HG03064 (cell line): Measurements from ENCODE around the gene PPM1L.

Experiments used
- ATAC-seq: cut with Tn5 transposase; IDR thresholded peaks from one replicate; pipeline ENCODE4 v1.9.1; 2021; ENCODE audit warnings: low read depth; ENCODE audit not compliant: unreplicated experiment

PPM1L gene

GRCh38 chr3:161025911-161026310 lies 269.9 kb downstream of the PPM1L start:
- no peak for ATAC-seq

- ATAC-seq: no peak
These were observed 270.8 kb downstream of the PPM1L start for GRCh38 chr3:161026612-161027510.

- no peak for ATAC-seq
These were observed 272.6 kb downstream of the PPM1L start for GRCh38 chr3:161028555-161029153.

- ATAC-seq: no peak
These were observed 275.1 kb downstream of the PPM1L start for GRCh38 chr3:161031134-161031533.

- ATAC-seq: peak; percentile 78
These were observed 279.0 kb downstream of the PPM1L start for GRCh38 chr3:161034913-161035550.

- ATAC-seq: no peak
These were observed 279.7 kb downstream of the PPM1L start for GRCh38 chr3:161035711-161036110.

- no peak for ATAC-seq
These were observed 282.7 kb downstream of the PPM1L start for GRCh38 chr3:161038725-161039124.

- ATAC-seq: no peak
These were observed 286.0 kb downstream of the PPM1L start for GRCh38 chr3:161042023-161042501.

GRCh38 chr3:161043336-161044035 lies 287.5 kb downstream of the PPM1L start:
- peak; percentile 90 for ATAC-seq

- ATAC-seq: no peak
These were observed 293.7 kb downstream of the PPM1L start for GRCh38 chr3:161049683-161050248.

GRCh38 chr3:161050935-161051334 lies 294.9 kb downstream of the PPM1L start:
- no peak for ATAC-seq

GRCh38 chr3:161051856-161052255 lies 295.8 kb downstream of the PPM1L start:
- no peak for ATAC-seq

- no peak for ATAC-seq
These were observed 299.0 kb downstream of the PPM1L start for GRCh38 chr3:161054860-161055604.

GRCh38 chr3:161064413-161064812 lies 308.4 kb downstream of the PPM1L start:
- ATAC-seq: no peak

- ATAC-seq: no peak
These were observed 310.9 kb downstream of the PPM1L start for GRCh38 chr3:161066930-161067329.

- ATAC-seq: no peak
These were observed 311.3 kb downstream of the PPM1L start for GRCh38 chr3:161067335-161067734.

GRCh38 chr3:161069511-161070251 lies 313.6 kb downstream of the PPM1L start:
- ATAC-seq: peak; percentile 98

- no peak for ATAC-seq
These were observed 314.4 kb downstream of the PPM1L start for GRCh38 chr3:161070252-161070930.
